Mesendoderm (in vitro differentiated cells): Measurements from ENCODE around the gene CHD8.

ENCODE experiments used
- DNase-seq: peaks from one replicate; pipeline ENCODE4 v3.0.0; 2013
- H2AK5ac ChIP-seq: 2 replicates; pipeline ENCODE4 v1.6.1; 2013; ENCODE audit warnings: low read length, inconsistent platforms
- H2BK120ac ChIP-seq: 2 replicates; pipeline ENCODE4 v1.6.1; 2013; ENCODE audit warnings: low read depth, mild to moderate bottlenecking, low read length, moderate library complexity, mixed read lengths
- H2BK15ac ChIP-seq: replicated peaks from 2 replicates; pipeline ENCODE4 v1.6.1; 2013; ENCODE audit warnings: low read depth, mild to moderate bottlenecking, moderate library complexity
- H2BK5ac ChIP-seq: 2 replicates; pipeline ENCODE4 v1.6.1; 2013; ENCODE audit warnings: low read length, inconsistent platforms
- H3K18ac ChIP-seq: 2 replicates; pipeline ENCODE4 v1.6.1; 2013; ENCODE audit warnings: mild to moderate bottlenecking, low read length, mixed read lengths
- H3K23ac ChIP-seq: one replicate; pipeline ENCODE4 v1.6.1; 2013; ENCODE audit warnings: low read length
- H3K27ac ChIP-seq: 2 replicates; pipeline ENCODE4 v1.5.1; 2013; ENCODE audit warnings: low read depth, mild to moderate bottlenecking, inconsistent platforms, low read length, moderate library complexity
- H3K27me3 ChIP-seq: 2 replicates; pipeline ENCODE4 v1.6.1; 2013; ENCODE audit warnings: low read length, control low read depth, mild to moderate bottlenecking, inconsistent platforms; ENCODE audit not compliant: insufficient read depth, poor library complexity
- H3K36me3 ChIP-seq: 2 replicates; pipeline ENCODE4 v1.6.1; 2013; ENCODE audit warnings: low read length, inconsistent platforms; ENCODE audit not compliant: control insufficient read depth, insufficient read depth
- H3K4ac ChIP-seq: one replicate; pipeline ENCODE4 v1.6.1; 2013; ENCODE audit warnings: low read depth, mild to moderate bottlenecking, low read length, moderate library complexity
- H3K4me1 ChIP-seq: 2 replicates; pipeline ENCODE4 v1.6.1; 2013; ENCODE audit warnings: low read depth, low read length, inconsistent platforms; ENCODE audit not compliant: control insufficient read depth
- H3K4me2 ChIP-seq: 2 replicates; pipeline ENCODE4 v1.6.1; 2013; ENCODE audit warnings: low read length
- H3K4me3 ChIP-seq: 2 replicates; pipeline ENCODE4 v1.5.1; 2013; ENCODE audit warnings: mild to moderate bottlenecking, low read length
- H3K56ac ChIP-seq: one replicate; pipeline ENCODE4 v1.6.1; 2013; ENCODE audit warnings: low read length
- H3K79me1 ChIP-seq: 2 replicates; pipeline ENCODE4 v1.6.1; 2013; ENCODE audit warnings: low read length, inconsistent platforms
- H3K79me2 ChIP-seq: 2 replicates; pipeline ENCODE4 v1.6.1; 2013; ENCODE audit warnings: mild to moderate bottlenecking, low read length; ENCODE audit not compliant: control insufficient read depth, insufficient read depth
- H3K9ac ChIP-seq: 2 replicates; pipeline ENCODE4 v1.6.1; 2013; ENCODE audit warnings: low read length, inconsistent platforms
- H4K5ac ChIP-seq: one replicate; pipeline ENCODE4 v1.6.1; 2013; ENCODE audit warnings: low read length
- H4K8ac ChIP-seq: one replicate; pipeline ENCODE4 v1.6.1; 2013; ENCODE audit warnings: low read depth, mild to moderate bottlenecking, control low read depth, low read length, moderate library complexity
- WGBS: extraction: QIAGEN DNeasy Blood & Tissue Kit; methylation state at CpG from one replicate; pipeline ENCODE4 v1.1.7; 2013; ENCODE audit warnings: low lambda C conversion rate, missing lambda C conversion rate; ENCODE audit not compliant: insufficient coverage; ENCODE audit errors: extremely low coverage; 5-methylcytosine and 5-hydroxymethylcytosine counted together

The CHD8 gene

DNA sequence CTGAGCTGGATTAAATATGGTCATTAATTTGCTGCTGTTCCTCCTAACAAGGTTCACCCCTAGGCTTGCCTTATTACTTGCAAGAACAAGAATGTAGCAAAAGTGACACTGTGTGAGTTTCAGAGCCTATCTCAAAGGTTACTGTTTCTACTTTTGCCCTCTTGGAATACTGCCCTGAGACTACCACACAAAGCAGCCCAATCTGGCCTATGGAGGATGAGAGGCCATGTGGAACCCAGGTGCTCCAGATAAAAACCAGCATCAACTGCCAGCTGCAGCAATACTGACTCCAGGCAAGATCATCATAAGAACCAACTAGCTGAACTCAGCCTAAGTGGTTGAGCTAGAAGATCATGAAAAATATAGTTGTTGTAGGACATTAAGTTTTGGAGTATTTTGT is 49.7 kb downstream of the CHD8 start:
- H2AK5ac ChIP-seq: no peak overlapping the region
- H3K27me3 ChIP-seq: peaks cover 3% of the 10 kb centered on the region
- no peak overlapping the region for H3K4me2 ChIP-seq
- no peaks in the 10 kb centered on the region for H3K4me1 ChIP-seq
- no peak overlapping the region for H3K56ac ChIP-seq
- no peaks in the 10 kb centered on the region for H3K79me2 ChIP-seq
- H3K27ac ChIP-seq: no peak overlapping the region
- no peak overlapping the region for H2BK15ac ChIP-seq
- H3K18ac ChIP-seq: no peak overlapping the region
- no peak overlapping the region for H2BK120ac ChIP-seq
- DNase-seq: no peak
- no peak overlapping the region for H4K5ac ChIP-seq
- H3K23ac ChIP-seq: no peak overlapping the region
- no peak overlapping the region for H3K4ac ChIP-seq
- no peak overlapping the region for H3K9ac ChIP-seq
- H3K36me3 ChIP-seq: peaks cover 32% of the 10 kb centered on the region
- no peak overlapping the region for H3K4me3 ChIP-seq
- H4K8ac ChIP-seq: no peak overlapping the region
- H3K79me1 ChIP-seq: no peaks in the 10 kb centered on the region
- no peak overlapping the region for H2BK5ac ChIP-seq

DNA sequence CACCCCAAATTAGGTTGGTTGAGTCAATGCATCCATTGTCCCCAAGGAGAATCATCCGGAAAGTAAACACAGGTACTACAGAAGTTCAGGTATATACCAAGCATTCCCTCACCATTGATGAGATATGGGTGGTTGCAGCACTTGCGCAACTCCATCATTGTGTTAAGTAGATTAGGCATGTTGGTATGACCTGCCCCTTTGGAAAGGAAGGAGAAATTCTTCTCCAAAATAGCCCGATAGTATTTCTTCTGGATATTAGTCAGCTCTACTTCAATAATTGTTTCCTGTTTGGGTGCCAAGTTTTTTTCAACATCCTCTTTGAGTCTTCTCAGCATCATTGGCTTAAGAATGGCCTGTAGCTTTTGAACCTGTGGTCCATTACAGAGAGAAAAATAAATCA is 50.8 kb downstream of the CHD8 start:
- Histone ChIP-seq H3K36me3 (peaks cover 38% of the 10 kb centered on the region), H2BK120ac (no peak overlapping the region), H2AK5ac (no peak overlapping the region), H3K27ac (no peak overlapping the region), H3K4ac (no peak overlapping the region), H3K79me2 (no peaks in the 10 kb centered on the region), H3K4me2 (no peak overlapping the region), H3K4me3 (no peak overlapping the region), H3K18ac (no peak overlapping the region), H3K79me1 (no peaks in the 10 kb centered on the region), H2BK5ac (no peak overlapping the region), H3K23ac (no peak overlapping the region), H3K4me1 (no peaks in the 10 kb centered on the region), H3K9ac (no peak overlapping the region), H2BK15ac (no peak overlapping the region), H4K8ac (no peak overlapping the region), H3K56ac (no peak overlapping the region), H4K5ac (no peak overlapping the region), H3K27me3 (peaks cover 3% of the 10 kb centered on the region)
- no CpG with 5 or more reads among the region's 3 CpGs for WGBS
- DNase-seq: no peak

DNA sequence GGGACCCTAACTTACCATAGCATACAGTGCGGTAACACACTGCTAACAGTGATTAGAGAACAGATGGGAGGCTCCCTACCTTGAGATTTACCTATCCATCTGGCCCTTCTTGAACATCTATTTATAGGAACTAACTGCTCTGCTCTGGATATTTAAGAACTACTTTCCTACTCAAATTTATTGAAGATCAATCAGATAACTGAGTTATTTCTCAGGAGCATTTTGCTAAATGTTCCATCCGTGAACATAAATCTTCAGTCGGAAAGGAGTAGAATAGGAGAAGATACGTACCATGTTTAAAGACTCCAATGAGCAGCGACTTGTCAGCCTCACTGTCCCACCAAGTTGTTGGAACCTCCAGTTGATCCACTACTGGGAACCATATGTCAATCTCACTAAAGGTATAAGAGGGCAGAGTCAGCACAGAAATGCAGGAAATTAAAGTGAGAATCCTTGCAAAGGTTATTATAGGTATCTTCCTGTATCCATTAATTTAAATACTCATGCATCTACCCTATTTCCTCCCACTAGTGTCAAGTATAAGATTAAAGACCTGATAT is 56.5 kb downstream of the CHD8 start:
- no peak overlapping the region for H2BK5ac ChIP-seq
- peaks cover 39% of the 10 kb centered on the region for H3K36me3 ChIP-seq
- H3K4me3 ChIP-seq: no peak overlapping the region

DNA sequence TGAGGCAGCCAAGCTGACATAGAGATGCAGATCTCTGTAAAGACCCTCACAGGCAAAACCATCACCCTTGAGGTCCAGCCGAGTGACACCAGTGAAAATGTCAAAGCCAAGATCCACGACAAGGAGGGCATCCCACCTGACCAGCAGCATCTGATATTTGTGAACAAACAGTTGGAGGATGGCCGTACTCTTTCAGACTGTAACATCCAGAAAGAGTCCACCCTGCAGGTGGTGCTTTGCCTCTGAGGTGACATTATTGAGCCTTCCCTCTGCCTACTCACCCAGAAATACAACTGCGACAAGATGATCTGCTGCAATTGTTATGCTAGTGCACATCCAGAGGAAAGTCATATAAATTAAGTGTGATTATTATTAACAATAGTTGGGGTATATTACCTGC is 57.0 kb downstream of the CHD8 start:
- H3K36me3 ChIP-seq: peaks cover 42% of the 10 kb centered on the region
- no peak overlapping the region for H3K56ac ChIP-seq
- no peak overlapping the region for H3K4me3 ChIP-seq
- no peak overlapping the region for H2BK120ac ChIP-seq
- no peak overlapping the region for H4K8ac ChIP-seq
- H3K23ac ChIP-seq: no peak overlapping the region
- no peaks in the 10 kb centered on the region for H3K27me3 ChIP-seq
- no peaks in the 10 kb centered on the region for H3K79me2 ChIP-seq
- no peak overlapping the region for H3K4me2 ChIP-seq
- no peaks in the 10 kb centered on the region for H3K4me1 ChIP-seq
- H2BK15ac ChIP-seq: no peak overlapping the region
- H3K18ac ChIP-seq: no peak overlapping the region
- no peaks in the 10 kb centered on the region for H3K79me1 ChIP-seq
- H4K5ac ChIP-seq: no peak overlapping the region
- H3K4ac ChIP-seq: no peak overlapping the region
- H2AK5ac ChIP-seq: no peak overlapping the region
- H3K27ac ChIP-seq: no peak overlapping the region
- H3K9ac ChIP-seq: no peak overlapping the region
- no peak overlapping the region for H2BK5ac ChIP-seq
- DNase-seq: no peak
- WGBS: no CpG with 5 or more reads among the region's 4 CpGs

More for the DNA sequence above, 56.5 kb downstream of the CHD8 start:
- Histone ChIP-seq H3K23ac (no peak overlapping the region), H3K56ac (no peak overlapping the region), H2AK5ac (no peak overlapping the region), H3K79me2 (no peaks in the 10 kb centered on the region), H4K8ac (no peak overlapping the region), H3K18ac (no peak overlapping the region), H3K9ac (no peak overlapping the region), H3K27me3 (no peaks in the 10 kb centered on the region), H3K4me1 (no peaks in the 10 kb centered on the region), H3K4ac (no peak overlapping the region), H2BK15ac (no peak overlapping the region), H2BK120ac (no peak overlapping the region), H4K5ac (no peak overlapping the region), H3K27ac (no peak overlapping the region), H3K4me2 (no peak overlapping the region), H3K79me1 (no peaks in the 10 kb centered on the region)
- WGBS: no CpG with 5 or more reads among the region's 5 CpGs
- DNase-seq: no peak

DNA sequence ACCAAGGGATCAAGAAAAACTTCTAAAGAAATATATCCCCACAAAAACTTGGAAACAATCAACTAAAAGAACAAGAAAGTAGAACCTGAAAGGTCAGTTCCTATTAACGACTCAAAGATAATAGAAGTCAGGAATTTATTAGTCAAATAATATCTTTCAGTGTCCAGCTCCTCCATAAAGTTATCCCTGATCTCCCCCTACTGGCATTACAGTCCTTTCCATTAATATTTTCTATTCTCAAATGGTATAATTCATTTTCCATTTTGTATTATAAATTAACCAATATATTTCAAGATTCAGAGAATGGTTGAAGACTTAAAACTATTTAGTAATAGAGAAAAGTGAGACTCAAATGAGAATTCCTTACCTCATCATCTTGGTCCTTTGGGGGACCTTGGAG is 60.5 kb downstream of the CHD8 start:
- Histone ChIP-seq H3K27me3 (no peaks in the 10 kb centered on the region), H3K18ac (no peak overlapping the region), H3K79me2 (no peaks in the 10 kb centered on the region), H3K56ac (no peak overlapping the region), H3K36me3 (peaks cover 37% of the 10 kb centered on the region), H3K4me1 (no peaks in the 10 kb centered on the region), H2AK5ac (no peak overlapping the region), H3K79me1 (no peaks in the 10 kb centered on the region), H4K5ac (no peak overlapping the region), H3K27ac (no peak overlapping the region), H2BK15ac (no peak overlapping the region), H2BK120ac (no peak overlapping the region), H3K4me3 (no peak overlapping the region), H2BK5ac (no peak overlapping the region), H3K4ac (no peak overlapping the region), H4K8ac (no peak overlapping the region), H3K4me2 (no peak overlapping the region), H3K9ac (no peak overlapping the region), H3K23ac (no peak overlapping the region)
- DNase-seq: no peak
- WGBS: no CpG with 5 or more reads among the region's 1 CpG

DNA sequence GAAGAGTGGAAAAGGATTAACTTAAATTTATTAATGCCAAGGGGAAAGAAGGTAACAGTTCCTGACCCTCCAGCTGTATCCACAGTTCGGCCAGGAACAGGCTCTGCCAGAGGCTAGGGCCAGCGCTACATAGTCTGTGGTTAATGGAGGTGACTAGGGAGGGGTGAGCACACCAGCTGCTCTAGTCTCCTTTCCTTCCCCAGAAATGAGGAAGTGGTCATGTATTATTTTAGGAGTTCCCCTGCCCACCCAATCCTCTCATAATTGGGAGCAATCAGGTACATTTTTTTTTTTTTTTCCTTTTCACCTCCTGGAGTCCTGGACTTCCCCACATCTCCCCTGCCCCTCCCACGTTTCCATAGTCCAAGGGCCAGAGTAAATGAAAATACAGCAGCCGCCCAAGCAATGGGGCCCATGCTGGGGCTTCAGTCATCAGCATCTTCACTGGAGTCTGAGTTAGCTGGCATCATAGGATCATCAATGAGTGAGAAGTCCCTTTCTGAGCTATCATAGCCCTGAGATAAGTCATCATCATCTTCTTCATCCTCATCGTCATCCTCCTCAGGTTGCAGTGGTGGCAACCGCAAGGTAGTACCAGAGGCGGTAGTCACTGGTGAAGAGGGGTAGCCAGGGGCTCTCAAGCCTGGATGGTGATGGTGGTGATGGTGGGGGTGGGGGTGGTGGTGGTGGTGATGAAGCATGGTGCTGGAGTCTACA is 70.6 kb downstream of the CHD8 start:
- H3K23ac ChIP-seq: no peak overlapping the region
- no peak overlapping the region for H2AK5ac ChIP-seq
- no peak overlapping the region for H3K4me3 ChIP-seq
- no peaks in the 10 kb centered on the region for H3K27me3 ChIP-seq
- no peak overlapping the region for H2BK15ac ChIP-seq
- no peak overlapping the region for H3K4me2 ChIP-seq
- DNase-seq: no peak
- peaks cover 4% of the 10 kb centered on the region for H3K36me3 ChIP-seq
- H2BK5ac ChIP-seq: no peak overlapping the region
- no peak overlapping the region for H3K4ac ChIP-seq
- no CpG with 5 or more reads among the region's 7 CpGs for WGBS
- H3K18ac ChIP-seq: no peak overlapping the region
- H4K8ac ChIP-seq: no peak overlapping the region
- H3K9ac ChIP-seq: no peak overlapping the region
- H4K5ac ChIP-seq: no peak overlapping the region
- no peak overlapping the region for H3K56ac ChIP-seq
- H3K4me1 ChIP-seq: no peaks in the 10 kb centered on the region
- H3K79me2 ChIP-seq: peaks cover 30% of the 10 kb centered on the region
- peaks cover 1% of the 10 kb centered on the region for H3K79me1 ChIP-seq
- no peak overlapping the region for H2BK120ac ChIP-seq
- H3K27ac ChIP-seq: no peak overlapping the region
